Mucosa of gallbladder (tissue), 1 donor: ENCODE results near the gene NEURL1. TPM values are rescaled to one million over a fixed set of nuclear protein-coding genes. Genes with fewer than 3 reads are reported as not detected.
A peak's percentile ranks its signal among the peaks of the same experiment; 100 is the strongest.

Experiments used
- DNase-seq: peaks from one replicate; pipeline ENCODE4 v3.0.0-alpha.2; 2020; ENCODE audit warnings: low spot score
- total RNA-seq: library from RNA; stranded (reverse); gene quantifications from one replicate; pipeline ENCODE4 v1.2.1, GENCODE V29; 2021
- donor health status: DM: no; HTN: no; CAD: no.

NEURL1 gene
- 4.9 TPM for total RNA-seq

GRCh38 chr10:103493362-103493915 lies at the start of gene NEURL1:
TSS of gene NEURL1 (plus strand) at chr10:103493705. CDS start at chr10:103494388, 683 bp downstream.
- DNase-seq = no peak

GRCh38 chr10:103444478-103444877 lies 49.0 kb upstream of the NEURL1 start:
- no peak for DNase-seq

- no peak for DNase-seq
These were observed 48.1 kb upstream of the NEURL1 start for GRCh38 chr10:103445366-103445765.

GRCh38 chr10:103445767-103446567 lies 47.5 kb upstream of the NEURL1 start:
- peak; percentile 35 for DNase-seq

- no peak for DNase-seq
These were observed 46.3 kb upstream of the NEURL1 start for GRCh38 chr10:103447187-103447586.

- no peak for DNase-seq
These were observed 44.8 kb upstream of the NEURL1 start for GRCh38 chr10:103448746-103449145.

GRCh38 chr10:103449208-103450144 lies 44.0 kb upstream of the NEURL1 start:
- DNase-seq = no peak

GRCh38 chr10:103450201-103450695 lies 43.3 kb upstream of the NEURL1 start:
- no peak for DNase-seq

- DNase-seq = peak; percentile 42
These were observed 42.3 kb upstream of the NEURL1 start for GRCh38 chr10:103451091-103451813.

GRCh38 chr10:103451831-103452505 lies 41.5 kb upstream of the NEURL1 start, which contains the start of gene CALHM2:
TSS of gene CALHM2 (minus strand) at chr10:103452370. CDS start at chr10:103449941, 2,429 bp downstream.
- peak; percentile 58 for DNase-seq

- DNase-seq = no peak
These were observed 40.8 kb upstream of the NEURL1 start for GRCh38 chr10:103452506-103453230.

GRCh38 chr10:103454026-103454425 lies 39.5 kb upstream of the NEURL1 start:
- no peak for DNase-seq

- no peak for DNase-seq
These were observed 38.3 kb upstream of the NEURL1 start for GRCh38 chr10:103455235-103455634.

- no peak for DNase-seq
These were observed 37.3 kb upstream of the NEURL1 start for GRCh38 chr10:103456074-103456660.

- DNase-seq = no peak
These were observed 36.3 kb upstream of the NEURL1 start for GRCh38 chr10:103457176-103457712.

GRCh38 chr10:103457896-103458583 lies 35.5 kb upstream of the NEURL1 start:
- DNase-seq = no peak

GRCh38 chr10:103458720-103459119 lies 34.8 kb upstream of the NEURL1 start, which contains the start of gene CALHM1:
TSS of gene CALHM1 (minus strand) at chr10:103458900. CDS start at chr10:103458751, 149 bp downstream.
- no peak for DNase-seq

GRCh38 chr10:103459615-103460014 lies 33.9 kb upstream of the NEURL1 start:
- DNase-seq = no peak

- DNase-seq = no peak
These were observed 30.0 kb upstream of the NEURL1 start for GRCh38 chr10:103463499-103463898.
